Stimulated activated naive CD8-positive, alpha-beta T cell treated with anti-CD3 and anti-CD28 coated beads, Interleukin-15, Interleukin-2, amounts not matched to agents 100 U/mL and 50 U/mL, for 24 hours (primary cell): Measurements from ENCODE around the gene PAFAH1B1.
"Not testable (repeated sequence)": the region's sequence is repeated elsewhere in the genome, so short reads cannot be mapped to it uniquely, and the experiment has no call there.

Source experiments
- ATAC-seq: fragments of 150-1000 bp; cut with Tn5 transposase; one replicate; pipeline ENCODE4 v1.10.0; 2021
- DNase-seq: peaks from one replicate; pipeline ENCODE4 v3.0.0; 2021

PAFAH1B1 gene

DNA sequence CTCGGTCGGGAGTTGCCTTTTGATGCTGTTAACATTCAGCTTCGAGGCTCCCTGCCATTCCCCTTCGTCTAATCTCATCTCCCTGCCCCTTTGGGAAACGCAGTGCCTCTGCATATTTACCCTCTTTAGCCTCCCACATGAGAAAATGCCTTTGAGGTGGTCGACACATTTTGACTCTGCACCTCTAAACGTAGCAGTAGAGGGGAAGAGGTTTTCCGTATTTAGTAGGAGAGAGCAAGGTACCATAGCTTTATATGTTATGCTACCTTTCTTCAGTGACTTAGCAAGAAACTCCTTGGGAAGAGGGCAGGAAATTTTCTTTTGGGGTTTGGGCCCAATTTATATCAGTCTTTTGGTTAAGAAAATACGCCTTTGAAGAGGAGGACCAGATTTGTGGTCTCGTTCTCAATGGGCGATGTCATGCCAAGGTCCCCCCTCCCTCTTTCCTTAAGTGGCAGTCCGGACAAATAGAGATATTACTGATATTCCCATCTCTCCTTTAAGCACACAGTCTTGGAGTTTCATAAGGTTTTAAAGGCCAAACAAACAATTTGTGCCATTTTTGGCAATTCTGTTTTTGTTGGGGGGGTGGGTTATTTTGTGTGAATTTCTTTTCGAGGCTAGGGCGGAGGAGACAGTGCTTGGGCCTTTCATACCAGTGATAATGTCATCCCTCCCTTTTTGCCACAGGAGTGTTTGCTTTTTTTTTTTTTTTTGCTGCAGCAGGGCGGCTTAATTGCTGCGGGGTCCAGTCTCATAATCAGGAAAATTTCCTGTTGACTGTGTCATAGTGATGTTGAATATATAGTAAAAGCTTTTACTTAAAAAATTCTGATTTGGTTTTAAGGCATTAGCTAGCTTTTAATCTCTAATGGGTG lies 1.5 kb downstream of the PAFAH1B1 start:
- DNase-seq (peak; percentile 28), ATAC-seq (no peak)

DNA sequence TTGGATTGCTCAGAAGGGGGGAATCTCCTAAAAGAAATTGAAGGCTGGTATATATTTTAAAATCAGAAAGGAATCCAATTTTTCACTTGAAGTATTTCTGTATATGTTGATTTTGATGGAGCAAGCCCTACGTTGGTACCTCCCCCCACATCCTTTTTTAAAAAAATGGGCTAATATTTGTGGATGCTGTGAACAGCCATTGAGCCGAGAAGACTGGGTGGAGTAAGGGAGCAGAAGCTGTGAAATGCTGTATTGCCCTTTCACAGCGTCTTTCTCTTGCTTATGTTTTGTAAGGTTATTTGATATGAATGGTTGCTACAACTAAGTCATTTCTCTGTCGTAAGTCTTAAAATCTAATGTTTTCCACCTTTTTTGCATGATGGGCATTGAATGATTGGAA lies 2.3 kb downstream of the PAFAH1B1 start:
- DNase-seq, result no peak
- no peak for ATAC-seq

DNA sequence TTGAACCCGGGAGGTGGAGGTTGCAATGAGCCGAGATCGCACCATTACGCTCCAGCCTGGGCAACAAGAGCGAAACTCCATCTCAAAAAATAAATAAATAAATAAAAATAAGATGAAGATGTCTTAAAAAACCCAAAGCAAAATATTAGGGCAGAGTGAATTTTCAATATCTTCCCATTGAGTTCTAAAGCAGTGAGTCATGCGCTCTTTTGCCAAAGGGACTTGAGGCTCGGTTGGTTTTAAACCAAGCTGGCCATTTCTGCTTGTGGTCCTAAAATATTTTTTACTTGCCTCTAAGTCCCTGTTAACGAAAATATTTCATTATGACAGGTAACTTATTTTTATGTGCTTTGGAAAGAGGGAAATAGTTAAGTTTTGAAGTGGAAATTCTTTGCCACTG lies 4.7 kb downstream of the PAFAH1B1 start:
- no peak for DNase-seq
- ATAC-seq, result no peak

DNA sequence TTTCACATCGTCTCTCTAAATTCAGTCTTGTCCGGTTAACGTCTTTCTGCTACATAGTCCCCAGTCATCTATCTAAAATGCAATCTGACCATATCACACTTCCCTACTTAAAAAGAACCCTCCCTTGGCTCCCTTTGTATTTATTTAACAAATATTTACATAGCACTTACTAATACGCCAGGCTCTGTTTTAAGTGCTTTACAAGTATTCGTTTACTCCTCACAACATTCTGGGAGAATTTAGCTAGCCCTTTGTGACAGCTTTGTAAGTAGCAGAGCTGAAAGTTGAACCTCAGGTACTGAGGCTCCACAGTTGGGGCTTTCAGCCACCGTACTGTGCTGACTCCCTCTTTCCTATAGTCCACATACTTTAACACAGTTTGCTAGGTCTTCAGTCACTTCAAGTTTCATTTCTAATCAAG lies 9.2 kb downstream of the PAFAH1B1 start:
- peak; percentile 85 for ATAC-seq
- no peak for DNase-seq

DNA sequence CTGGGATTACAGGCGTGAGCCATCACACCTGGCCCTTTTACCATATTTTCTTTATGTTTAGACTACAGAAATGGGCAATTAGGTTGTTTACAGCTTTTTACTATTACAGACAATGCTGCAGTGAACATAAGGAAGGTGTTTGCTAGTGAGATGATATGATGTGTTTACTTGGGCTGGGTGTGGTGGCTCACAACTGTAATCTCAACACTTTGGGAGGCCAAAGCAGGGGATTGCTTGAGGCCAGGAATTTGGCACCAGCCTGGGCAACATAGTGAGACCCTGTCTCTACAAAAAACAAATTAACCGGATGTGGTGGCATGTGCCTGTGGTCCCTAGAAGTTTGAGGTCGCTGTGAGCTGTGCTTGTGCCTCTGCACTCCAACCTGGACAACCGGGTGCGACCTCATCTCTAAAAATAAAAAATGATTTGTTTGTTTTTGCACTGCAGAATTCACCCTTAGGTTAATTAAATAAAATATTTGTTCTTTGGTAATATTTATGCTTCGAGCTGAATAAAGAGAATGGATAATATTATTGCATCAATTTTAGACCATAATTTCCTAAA lies 15.0 kb downstream of the PAFAH1B1 start:
- DNase-seq (no peak), ATAC-seq (no peak)

DNA sequence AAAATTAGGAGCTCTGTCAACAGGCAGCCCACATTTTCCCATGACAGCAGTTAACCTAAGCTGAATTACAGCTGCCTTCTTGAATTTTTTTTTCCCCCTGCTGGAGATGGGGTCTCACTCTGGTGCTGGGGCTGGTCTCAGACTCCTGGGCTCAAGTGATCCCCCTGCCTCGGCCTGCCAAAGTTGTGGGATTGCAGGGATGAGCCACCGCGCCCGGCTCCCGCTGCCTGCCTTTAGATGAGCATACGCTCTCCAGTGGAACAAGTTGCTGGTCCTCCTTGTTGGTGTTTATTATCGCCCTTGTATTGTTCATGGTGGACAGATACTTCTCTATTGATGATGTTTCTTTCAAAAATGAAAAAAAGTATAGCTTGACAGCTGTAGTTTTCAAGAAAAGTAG lies 15.6 kb downstream of the PAFAH1B1 start:
- DNase-seq, result no peak
- ATAC-seq, result no peak

DNA sequence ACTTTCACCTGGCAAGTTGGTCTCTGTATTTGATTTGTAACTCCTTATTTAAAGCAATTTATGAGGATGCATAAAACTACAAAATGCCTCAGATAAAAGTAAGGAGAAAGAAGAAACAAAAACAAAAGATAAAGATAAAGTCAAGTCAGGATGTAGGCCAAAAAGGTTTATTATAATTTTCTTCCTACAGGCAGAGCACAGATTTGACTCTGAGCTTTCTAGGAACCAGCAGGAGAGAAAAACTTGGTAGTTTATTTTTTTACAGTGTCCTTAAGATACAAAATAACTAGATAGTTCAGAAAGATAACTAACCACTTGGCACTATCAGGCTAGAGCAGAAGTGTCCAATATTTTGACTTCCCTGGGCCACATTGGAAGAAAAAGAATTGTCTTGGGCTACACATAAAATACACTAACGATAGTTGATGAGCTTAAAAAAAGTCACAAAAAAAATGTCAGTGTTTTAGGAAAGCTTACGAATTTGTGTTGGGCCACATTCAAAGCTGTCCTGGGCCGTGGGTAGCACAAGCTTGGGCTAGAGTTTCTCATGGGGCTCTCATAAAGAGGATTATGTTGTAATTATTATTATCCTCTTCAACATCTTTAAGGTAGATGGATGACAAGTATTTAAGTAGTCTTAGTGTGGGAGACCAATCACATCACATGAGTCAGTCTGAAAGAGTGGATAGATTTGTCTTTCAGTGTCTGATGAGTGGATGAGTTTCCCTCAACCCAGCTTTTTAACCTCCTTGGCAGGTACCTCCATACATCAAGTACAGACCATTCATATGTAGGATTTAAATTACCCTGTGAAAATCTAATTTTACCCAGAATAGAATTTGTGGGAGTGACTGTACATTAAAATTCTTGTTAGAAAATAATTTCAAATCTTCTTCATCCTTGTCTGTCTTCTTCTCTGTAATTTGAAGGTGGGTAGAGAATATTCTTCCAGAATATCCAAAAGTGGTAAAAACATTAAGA lies 17.0 kb downstream of the PAFAH1B1 start:
- DNase-seq (no peak), ATAC-seq (no peak)

DNA sequence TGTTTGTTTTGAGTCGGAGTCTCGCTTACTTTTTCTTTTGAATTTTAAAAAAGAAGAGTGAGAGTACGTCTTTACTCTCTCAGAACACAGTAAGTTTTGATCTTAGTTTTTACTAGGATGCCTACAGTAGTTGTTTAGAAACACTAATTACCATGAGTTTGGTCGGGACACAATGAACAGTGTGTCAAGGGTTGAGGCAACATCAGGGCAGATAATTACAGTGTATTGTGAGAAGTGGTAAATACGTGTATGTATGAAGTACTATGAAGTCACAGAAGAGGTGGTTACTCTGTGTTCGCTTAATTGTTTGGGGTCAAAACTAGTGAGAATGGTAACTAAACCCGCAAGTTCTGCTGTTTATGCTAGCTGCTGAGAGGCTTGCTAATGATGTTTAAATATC lies 18.2 kb downstream of the PAFAH1B1 start:
- DNase-seq (no peak), ATAC-seq (no peak)

DNA sequence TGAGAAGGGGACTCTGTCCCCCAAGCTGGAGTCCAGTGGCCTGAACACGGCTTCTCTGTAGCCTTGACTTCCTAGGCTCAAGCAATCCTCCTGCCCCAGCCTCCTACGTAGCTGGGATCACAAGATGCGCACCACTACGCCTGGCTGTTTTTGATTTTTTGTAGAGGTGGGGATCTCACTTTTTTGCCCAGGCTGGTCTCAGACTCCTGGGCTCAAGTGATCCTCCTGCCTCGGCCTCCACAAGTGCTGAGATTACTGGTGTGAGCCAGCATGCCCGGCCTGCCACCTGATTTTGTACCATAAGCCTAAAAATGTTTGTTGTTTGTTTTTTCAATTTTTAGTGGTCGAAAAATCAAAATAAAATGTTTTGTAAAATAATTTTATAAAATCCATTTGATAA lies 19.2 kb downstream of the PAFAH1B1 start:
- ATAC-seq, result no peak
- no peak for DNase-seq

DNA sequence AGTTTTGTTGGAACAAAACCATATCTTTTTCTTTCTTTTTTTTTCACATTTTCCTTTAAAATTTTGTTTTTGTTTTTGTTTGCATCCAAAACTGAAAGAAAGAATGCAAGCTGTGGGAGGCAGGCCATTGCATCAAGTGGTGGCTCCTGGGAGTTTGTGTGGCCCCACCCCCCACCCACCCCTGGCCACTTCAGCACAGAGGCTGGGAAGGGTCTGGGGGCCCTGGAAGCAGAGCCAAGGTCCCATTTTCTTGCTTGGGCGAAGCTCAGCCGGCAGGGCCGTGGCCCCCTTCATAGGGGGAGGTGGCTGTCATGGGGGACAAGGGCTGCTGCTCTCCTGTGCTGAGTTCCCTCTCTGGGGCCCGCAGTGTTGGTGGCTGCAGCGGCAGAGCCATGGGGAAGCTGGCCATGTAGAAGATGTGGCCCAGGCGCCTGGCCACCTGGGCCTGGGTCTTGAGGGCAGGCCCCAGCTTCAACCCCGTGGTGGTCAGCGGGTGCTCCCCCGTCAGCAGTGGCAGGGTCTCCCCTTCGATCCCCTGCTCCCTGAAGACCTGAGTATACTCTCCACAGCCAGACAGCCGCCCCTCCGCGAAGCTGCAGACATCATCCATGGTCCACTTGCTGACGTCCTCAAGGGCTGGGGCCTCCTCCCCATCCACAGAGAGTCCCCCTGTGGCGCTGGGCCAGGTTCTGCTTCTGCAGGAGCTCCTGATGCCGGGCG lies 19.8 kb downstream of the PAFAH1B1 start:
- no peak for DNase-seq
- no peak for ATAC-seq

DNA sequence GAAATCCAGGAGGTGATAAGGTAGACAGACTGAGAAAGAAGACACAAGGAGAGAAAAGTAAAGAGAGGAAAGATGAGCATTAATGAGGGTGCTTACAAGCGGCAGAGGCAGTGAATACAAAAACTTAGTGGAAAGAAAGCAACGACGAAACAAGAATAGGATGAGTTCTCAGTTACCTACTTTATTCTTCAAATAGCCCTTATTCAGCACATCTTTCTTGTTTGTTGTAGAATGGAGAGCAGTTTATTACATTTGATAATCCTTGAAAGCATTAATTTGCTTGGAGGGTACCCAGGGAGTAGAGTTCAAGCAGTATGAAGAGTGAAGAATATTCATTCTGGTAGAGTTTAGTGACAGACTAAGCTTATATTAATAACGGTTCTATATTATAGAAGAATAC lies 22.4 kb downstream of the PAFAH1B1 start:
- no peak for DNase-seq
- no peak for ATAC-seq

DNA sequence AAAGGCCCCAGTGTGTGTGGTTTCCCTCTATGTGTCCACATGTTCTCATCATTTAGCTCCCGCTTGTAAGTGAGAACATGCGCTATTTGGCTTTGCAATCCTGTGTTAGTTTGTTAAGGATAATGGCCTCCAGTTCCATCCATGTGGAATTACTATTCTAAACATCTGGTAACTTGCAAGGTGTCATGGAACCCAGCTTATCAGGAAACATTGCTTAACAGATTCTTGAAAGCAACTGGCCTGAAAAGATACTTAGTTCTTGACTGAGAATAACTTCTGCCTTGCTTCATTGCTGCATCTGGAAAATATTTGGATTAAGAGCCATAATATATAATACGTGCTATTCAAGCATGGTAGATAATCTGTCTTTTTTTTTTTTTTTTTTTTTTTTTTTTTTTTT lies 27.8 kb downstream of the PAFAH1B1 start:
- no peak for ATAC-seq

DNA sequence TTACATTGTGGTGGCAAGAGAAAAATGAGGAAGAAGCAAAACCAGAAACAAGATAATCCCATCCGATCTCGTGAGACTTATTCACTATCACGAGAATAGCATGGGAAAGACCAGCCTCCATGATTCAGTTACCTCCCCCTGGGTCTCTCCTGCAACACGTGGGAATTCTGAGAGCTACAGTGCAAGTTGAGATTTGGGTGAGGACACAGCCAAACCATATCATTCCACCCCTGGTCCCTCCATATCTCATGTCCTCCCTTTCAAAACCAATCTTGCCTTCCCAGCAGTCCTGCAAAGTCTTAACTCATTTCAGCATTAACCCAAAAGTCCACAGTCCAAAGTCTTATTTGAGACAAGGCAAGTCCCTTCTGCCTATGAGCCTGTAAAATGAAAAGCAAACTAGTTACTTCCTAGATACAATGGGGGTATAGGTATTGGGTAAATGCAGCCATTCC lies 28.5 kb downstream of the PAFAH1B1 start:
- ATAC-seq, DNase-seq: not testable (repeated sequence)

More for the DNA sequence above, 27.8 kb downstream of the PAFAH1B1 start:
- DNase-seq, result no peak

DNA sequence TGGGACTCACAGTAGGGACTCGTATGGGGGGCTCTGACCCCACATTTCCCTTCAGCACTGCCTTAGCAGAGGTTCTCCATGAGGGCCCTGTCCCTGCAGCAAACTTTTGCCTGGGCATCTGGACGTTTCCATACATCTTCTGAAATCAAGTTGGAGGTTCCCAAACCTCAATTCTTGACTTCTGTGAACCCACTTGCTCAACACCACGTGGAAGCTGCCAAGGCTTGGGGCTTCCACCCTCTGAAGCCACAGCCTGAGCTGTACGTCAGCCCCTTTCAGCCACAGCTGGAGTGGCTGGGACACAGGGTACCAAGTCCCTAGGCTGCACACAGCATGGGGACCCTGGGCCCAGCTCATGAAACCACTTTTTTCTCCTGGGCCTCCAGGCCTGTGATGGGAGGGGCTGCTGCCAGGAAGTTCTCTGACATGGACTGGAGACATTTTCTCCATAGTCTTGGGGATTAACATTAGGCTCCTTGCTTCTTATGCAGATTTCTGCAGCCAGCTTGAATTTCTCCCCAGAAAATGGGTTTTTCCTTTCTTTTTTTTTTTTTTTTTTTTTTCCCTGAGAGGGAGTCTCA lies 29.4 kb downstream of the PAFAH1B1 start:
- DNase-seq, ATAC-seq: not testable (repeated sequence)

DNA sequence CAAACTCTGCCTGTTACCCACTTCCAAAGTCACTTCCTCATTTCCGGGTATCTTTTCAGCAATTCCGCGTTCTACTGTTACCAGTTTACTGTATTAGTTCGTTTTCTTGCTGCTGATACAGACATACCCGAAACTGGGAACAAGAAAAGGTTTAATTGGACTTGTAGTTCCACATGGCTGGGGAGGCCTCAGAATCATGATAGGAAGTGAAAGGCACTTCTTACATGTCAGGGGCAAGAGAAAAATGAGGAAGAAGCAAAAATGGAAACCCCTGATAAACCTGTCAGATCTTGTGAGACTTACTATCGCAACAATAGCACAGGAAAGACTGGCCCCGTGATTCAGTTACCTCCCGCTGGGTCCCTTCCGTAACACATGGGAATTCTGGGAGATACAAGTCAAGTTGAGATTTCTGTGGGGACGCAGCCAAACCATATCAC lies 30.9 kb downstream of the PAFAH1B1 start:
- no peak for ATAC-seq

DNA sequence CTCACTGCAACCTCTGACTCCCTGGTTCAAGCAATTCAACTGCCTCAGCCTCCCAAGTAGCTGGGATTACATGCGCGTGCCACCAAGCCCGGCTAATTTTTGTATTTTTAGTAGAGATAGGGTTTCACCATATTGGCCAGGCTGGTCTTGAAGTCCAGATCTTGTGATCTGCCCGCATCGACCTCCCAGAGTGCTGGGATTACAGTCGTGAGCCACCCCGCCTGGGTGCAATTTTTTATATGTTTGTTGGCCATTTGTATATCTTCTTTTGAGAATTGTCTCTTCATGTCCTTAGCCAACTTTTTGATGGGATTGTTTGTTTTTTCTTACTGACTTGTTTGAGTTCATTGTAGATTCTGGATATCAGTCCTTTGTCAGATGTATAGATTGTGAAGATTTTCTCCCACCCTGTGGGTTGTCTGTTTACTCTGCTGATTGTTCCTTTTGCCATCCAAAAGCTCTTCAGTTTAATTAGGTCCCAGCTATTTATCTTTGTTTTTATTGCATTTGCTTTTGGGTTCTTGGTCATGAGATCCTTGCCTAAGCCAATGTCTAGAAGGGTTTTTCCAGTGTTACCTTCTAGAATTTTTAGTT lies 33.3 kb downstream of the PAFAH1B1 start:
- DNase-seq, result not testable (repeated sequence)

More for the DNA sequence above, 30.9 kb downstream of the PAFAH1B1 start:
- no peak for DNase-seq

DNA sequence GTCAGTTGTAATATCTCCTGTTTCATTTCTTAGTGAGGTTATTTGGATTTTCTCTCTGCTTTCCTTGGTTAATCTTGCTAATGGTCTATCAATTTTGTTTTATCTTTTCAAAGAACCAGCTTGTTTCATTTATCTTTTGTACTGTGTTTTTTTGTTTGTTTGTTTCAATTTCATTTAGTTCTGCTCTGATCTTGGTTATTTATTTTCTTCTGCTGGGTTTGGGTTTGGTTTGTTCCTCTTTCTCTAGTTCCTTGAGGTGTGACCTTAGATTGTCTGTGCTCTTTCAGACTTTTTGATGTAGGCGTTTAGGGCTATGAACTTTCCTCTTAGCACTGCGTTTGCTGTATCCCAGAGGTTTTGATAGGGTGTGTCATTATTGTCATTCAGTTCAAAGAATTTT lies 35.5 kb downstream of the PAFAH1B1 start:
- not testable (repeated sequence) for DNase-seq

More for the DNA sequence above, 33.3 kb downstream of the PAFAH1B1 start:
- ATAC-seq, result not testable (repeated sequence)

DNA sequence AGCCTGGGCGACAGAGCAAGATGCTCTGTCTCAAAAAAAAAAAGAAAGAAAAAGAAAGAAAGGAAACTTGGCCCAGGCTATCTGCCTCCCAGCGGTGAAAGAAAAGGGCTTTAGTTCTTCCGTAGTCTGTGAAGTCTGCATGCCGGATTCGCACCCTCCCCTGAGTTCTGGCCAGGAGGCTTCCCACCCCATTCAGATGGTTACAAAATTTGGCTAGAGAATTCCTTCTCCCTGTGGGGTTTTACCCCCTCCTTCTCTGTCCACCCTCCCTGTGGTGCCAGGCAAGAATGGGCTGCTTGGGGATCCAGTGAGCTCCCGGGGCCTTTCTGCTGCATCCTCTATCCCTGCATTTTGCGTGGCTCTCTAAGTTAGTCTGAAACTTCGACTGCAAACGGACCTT lies 37.8 kb downstream of the PAFAH1B1 start:
- no peak for DNase-seq

More for the DNA sequence above, 35.5 kb downstream of the PAFAH1B1 start:
- ATAC-seq, result not testable (repeated sequence)

DNA sequence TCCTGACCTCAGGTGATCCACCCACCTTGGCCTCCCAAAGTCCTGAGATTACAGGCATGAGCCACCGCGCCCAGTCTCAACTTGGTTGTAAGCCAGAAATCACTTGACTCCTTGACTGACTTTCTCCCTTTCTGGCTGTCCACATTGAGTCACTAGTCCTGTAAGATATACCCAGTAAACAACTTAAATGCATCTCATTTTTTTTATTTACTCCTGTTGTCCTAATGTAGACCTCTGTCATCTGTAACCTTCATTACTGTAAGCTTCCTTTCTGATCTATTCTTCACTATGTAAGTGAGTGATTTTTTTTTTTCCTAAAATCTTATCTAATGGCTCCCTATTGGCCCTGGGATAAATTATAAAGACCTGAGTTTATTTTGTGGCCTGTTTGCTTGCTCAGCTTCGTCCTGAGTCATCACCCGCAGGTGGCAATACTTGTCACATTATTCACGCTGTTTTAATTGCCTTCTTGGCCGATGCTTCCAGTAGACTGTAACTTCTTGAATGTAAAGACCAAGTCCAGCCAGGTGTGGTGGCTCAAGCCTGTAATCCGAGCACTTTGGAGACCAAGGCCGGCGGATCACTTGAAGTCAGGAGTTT lies 41.0 kb downstream of the PAFAH1B1 start:
- ATAC-seq (no peak), DNase-seq (no peak)

More for the DNA sequence above, 37.8 kb downstream of the PAFAH1B1 start:
- ATAC-seq, result no peak

DNA sequence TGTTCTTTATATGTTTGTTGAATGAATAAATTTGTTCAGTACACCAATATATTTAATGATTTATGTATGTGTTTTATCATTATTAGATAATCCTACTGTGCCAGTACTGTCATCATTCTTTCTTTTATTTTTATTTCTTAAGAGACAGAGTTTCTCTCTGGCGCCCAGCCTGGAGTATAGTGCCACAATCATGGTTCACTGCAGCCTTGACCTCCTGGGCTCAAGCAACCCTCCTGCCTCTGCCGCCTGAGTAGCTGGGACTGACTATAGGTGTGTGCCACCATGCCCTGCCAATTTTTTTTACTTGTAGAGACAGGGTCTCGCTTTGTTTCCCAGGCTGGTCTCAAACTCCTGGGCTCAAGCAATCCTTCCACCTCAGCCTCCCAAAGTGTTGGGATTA lies 41.8 kb downstream of the PAFAH1B1 start:
- DNase-seq (no peak), ATAC-seq (no peak)
